Activated naive CD8-positive, alpha-beta T cell treated with anti-CD3 and anti-CD28 coated beads, Interleukin-2, amount 10 ng/mL, durations not matched to agents 7 days and 5 days (primary cell): Measurements from ENCODE around the gene NEK6. TPM values are rescaled to one million over a fixed set of nuclear protein-coding genes. Genes with fewer than 3 reads are reported as not detected.

Experiments
- ATAC-seq: fragments of 150-1000 bp; cut with Tn5 transposase; one replicate; pipeline ENCODE4 v1.10.0; 2021; ENCODE audit warnings: low read depth, moderate library complexity
- POLR2A ChIA-PET: fragments of 350-600 bp; sonication (Branson Sonifier 250); formaldehyde crosslinking; loops from one replicate; lab custom pipeline; 2021; ENCODE audit warnings: antibody characterized with exemption; lab: Charles Lee
- DNase-seq: peaks from one replicate; pipeline ENCODE4 v3.0.0; 2021
- H3K27ac Mint-ChIP-seq: one replicate; pipeline ENCODE4 v1.8.0; 2022; ENCODE audit warnings: mild to moderate bottlenecking, mixed read lengths
- H3K27me3 Mint-ChIP-seq: one replicate; pipeline ENCODE4 v1.8.0; 2022; ENCODE audit warnings: mild to moderate bottlenecking, moderate library complexity, mixed read lengths
- H3K36me3 Mint-ChIP-seq: one replicate; pipeline ENCODE4 v1.8.0; 2021; ENCODE audit warnings: mild to moderate bottlenecking, mixed read lengths
- H3K4me1 Mint-ChIP-seq: one replicate; pipeline ENCODE4 v1.8.0; 2021; ENCODE audit warnings: mixed read lengths
- H3K4me3 Mint-ChIP-seq: one replicate; pipeline ENCODE4 v1.8.0; 2022; ENCODE audit warnings: mild to moderate bottlenecking, moderate library complexity, mixed read lengths
- H3K9me3 Mint-ChIP-seq: one replicate; pipeline ENCODE4 v1.8.0; 2021; ENCODE audit warnings: mixed read lengths
- total RNA-seq, 2 experiments: library from RNA; stranded (reverse); gene quantifications; one replicate each; pipeline ENCODE4 v1.2.3, GENCODE V29; 2021

NEK6 gene
- total RNA-seq, 2 experiments from 2014 or later = 8.1 to 10.9 TPM

- Mint-ChIP-seq H3K4me1 (peaks cover 19% of the 10 kb centered on the region), H3K4me3 (no peak overlapping the region), H3K27me3 (no peaks in the 10 kb centered on the region), H3K36me3 (peaks cover 4% of the 10 kb centered on the region), H3K27ac (no peak overlapping the region), H3K9me3 (no peaks in the 10 kb centered on the region)
- POLR2A ChIA-PET = interaction anchor here (0.7 kb wide), 1 partner anchor 720 kb away, joined by 3 read pairs; no protein-coding TSS in a partner anchor
- ATAC-seq (no peak), DNase-seq (no peak)
Measured at GRCh38 chr9:124398191-124398935, 140.6 kb downstream of the NEK6 start.

- POLR2A ChIA-PET = no interaction called here
- Mint-ChIP-seq H3K9me3 (no peaks in the 10 kb centered on the region), H3K36me3 (peaks cover 12% of the 10 kb centered on the region), H3K27ac (no peak overlapping the region), H3K4me1 (peaks cover 18% of the 10 kb centered on the region), H3K4me3 (no peak overlapping the region), H3K27me3 (no peaks in the 10 kb centered on the region)
- ATAC-seq (no peak), DNase-seq (no peak)
Measured at GRCh38 chr9:124399323-124399967, 141.7 kb downstream of the NEK6 start.

GRCh38 chr9:124399968-124400940, 142.5 kb downstream of the NEK6 start:
- no peak for DNase-seq
- Mint-ChIP-seq H3K36me3 (peaks cover 12% of the 10 kb centered on the region), H3K27me3 (no peaks in the 10 kb centered on the region), H3K9me3 (no peaks in the 10 kb centered on the region), H3K4me3 (no peak overlapping the region), H3K27ac (no peak overlapping the region), H3K4me1 (peaks cover 10% of the 10 kb centered on the region)
- POLR2A ChIA-PET = no interaction called here
- ATAC-seq = no peak

Other genes with a start within 250 kb of the NEK6 start
- not detected for gene LHX2, start 246.2 kb upstream of the NEK6 start, total RNA-seq
- gene PSMB7, start 157.5 kb downstream of the NEK6 start, total RNA-seq = 10 to 100 TPM; 88.7 to 93.6 TPM
- not detected for gene ADGRD2, start 192.5 kb downstream of the NEK6 start, total RNA-seq
- gene NR5A1, start 249.4 kb downstream of the NEK6 start, total RNA-seq = not detected